ENCODE results near the gene CRB3.

The CRB3 gene

DNA sequence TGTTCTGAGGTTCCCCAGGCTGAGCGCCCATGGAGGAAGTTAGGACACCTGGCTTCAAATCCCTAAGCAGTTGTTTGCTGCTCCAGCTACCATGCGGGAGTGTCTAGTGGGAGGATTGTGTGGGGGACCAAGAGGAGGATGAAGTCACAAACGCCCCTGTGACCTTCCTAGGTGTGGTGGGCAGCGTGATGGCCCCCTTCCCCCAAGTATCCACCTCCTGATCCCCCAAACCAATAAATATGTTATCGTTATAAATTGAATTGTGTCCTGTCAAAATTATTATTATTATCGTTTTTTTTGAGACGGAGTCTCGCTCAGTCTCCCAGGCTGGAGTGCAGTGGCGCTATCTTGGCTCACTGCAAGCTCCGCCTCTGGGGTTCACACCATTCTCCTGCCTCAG is 30.4 kb upstream of the CRB3 start, which contains the start of gene SLC25A41:
Gene SLC25A41, minus strand, starts transcription at position 101 of the 400 bp plus-strand sequence. Its CDS starts 70 bp downstream, at position 31.
- Histone ChIP-seq H3F3A (ENCODE audit: insufficient read depth) (no peaks in the 10 kb centered on the region), H3K9me2 (replicated peaks; ENCODE audit: insufficient read depth, low read length) (no peaks in the 10 kb centered on the region), H3K4me2 (ENCODE audit: low read depth, low read length, poor library complexity, severe bottlenecking) (no peak within 1 kb of the TSS), H3K27ac (ENCODE audit: low read depth, low read length) (no peak within 1 kb of the TSS), H3K9me3 (ENCODE audit: insufficient read depth, low read length) (no peaks in the 10 kb centered on the region), H3K36me3 (ENCODE audit: low read length) (no peaks in the 10 kb centered on the region), H4K20me1 (ENCODE audit: low read depth, low read length) (no peaks in the 10 kb centered on the region), H3K79me2 (ENCODE audit: insufficient read depth, low read length) (no peaks in the 10 kb centered on the region), H2AFZ (ENCODE audit: low read depth, low read length, severe bottlenecking) (no peak within 1 kb of the TSS), H3K9ac (ENCODE audit: low read length) (no peak within 1 kb of the TSS), H3K27me3 (ENCODE audit: low read length) (no peaks in the 10 kb centered on the region), H3K4me3 (ENCODE audit: insufficient read depth, low read length, poor library complexity, severe bottlenecking) (no peak within 1 kb of the TSS)
- TF ChIP-seq, protein P1, sequence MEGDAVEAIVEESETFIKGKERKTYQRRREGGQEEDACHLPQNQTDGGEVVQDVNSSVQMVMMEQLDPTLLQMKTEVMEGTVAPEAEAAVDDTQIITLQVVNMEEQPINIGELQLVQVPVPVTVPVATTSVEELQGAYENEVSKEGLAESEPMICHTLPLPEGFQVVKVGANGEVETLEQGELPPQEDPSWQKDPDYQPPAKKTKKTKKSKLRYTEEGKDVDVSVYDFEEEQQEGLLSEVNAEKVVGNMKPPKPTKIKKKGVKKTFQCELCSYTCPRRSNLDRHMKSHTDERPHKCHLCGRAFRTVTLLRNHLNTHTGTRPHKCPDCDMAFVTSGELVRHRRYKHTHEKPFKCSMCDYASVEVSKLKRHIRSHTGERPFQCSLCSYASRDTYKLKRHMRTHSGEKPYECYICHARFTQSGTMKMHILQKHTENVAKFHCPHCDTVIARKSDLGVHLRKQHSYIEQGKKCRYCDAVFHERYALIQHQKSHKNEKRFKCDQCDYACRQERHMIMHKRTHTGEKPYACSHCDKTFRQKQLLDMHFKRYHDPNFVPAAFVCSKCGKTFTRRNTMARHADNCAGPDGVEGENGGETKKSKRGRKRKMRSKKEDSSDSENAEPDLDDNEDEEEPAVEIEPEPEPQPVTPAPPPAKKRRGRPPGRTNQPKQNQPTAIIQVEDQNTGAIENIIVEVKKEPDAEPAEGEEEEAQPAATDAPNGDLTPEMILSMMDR (IDR thresholded peaks at IDR 0.05; ENCODE audit: insufficient read depth, low read length, poor library complexity, severe bottlenecking), result no peak
- TF ChIP-seq EZH2phosphoT487 (conservative IDR thresholded peaks at IDR 0.05; ENCODE audit: low read length), result no peak

DNA sequence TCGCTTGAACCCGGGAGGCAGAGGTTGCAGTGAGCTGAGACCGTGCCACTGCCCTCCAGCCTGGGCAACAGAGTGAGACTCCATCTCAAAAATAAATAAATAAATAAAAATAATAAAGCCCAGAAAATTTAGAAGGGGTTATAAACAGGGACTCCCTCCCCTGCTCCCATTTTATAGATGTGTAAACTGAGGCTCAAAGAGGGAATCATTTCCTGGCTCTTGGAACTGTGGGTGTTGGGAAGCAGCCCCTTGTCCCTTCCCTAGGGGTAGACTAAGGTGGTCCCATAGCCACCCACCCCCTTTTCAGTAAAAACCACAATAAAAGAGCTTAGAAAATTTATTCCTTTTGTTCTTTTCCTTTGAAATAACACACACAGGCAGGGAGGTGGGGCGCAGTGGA is 24.3 kb upstream of the CRB3 start:
- Histone ChIP-seq H3K9me2 (replicated peaks; ENCODE audit: insufficient read depth, low read length) (no peaks in the 10 kb centered on the region), H3K36me3 (ENCODE audit: low read length) (no peaks in the 10 kb centered on the region), H2AFZ (ENCODE audit: low read depth, low read length, severe bottlenecking) (no peak overlapping the region), H3K79me2 (ENCODE audit: insufficient read depth, low read length) (no peaks in the 10 kb centered on the region), H3K4me3 (ENCODE audit: insufficient read depth, low read length, poor library complexity, severe bottlenecking) (no peak overlapping the region), H3F3A (ENCODE audit: insufficient read depth) (no peaks in the 10 kb centered on the region), H3K9ac (ENCODE audit: low read length) (no peak overlapping the region), H3K27ac (ENCODE audit: low read depth, low read length) (no peak overlapping the region), H4K20me1 (ENCODE audit: low read depth, low read length) (no peaks in the 10 kb centered on the region), H3K4me2 (ENCODE audit: low read depth, low read length, poor library complexity, severe bottlenecking) (no peak overlapping the region), H3K9me3 (ENCODE audit: insufficient read depth, low read length) (no peaks in the 10 kb centered on the region), H3K27me3 (ENCODE audit: low read length) (no peaks in the 10 kb centered on the region)
- no peak for TF ChIP-seq EZH2phosphoT487 (conservative IDR thresholded peaks at IDR 0.05; ENCODE audit: low read length)
- TF ChIP-seq, protein P1 (IDR thresholded peaks at IDR 0.05; ENCODE audit: insufficient read depth, low read length, poor library complexity, severe bottlenecking), result no peak

DNA sequence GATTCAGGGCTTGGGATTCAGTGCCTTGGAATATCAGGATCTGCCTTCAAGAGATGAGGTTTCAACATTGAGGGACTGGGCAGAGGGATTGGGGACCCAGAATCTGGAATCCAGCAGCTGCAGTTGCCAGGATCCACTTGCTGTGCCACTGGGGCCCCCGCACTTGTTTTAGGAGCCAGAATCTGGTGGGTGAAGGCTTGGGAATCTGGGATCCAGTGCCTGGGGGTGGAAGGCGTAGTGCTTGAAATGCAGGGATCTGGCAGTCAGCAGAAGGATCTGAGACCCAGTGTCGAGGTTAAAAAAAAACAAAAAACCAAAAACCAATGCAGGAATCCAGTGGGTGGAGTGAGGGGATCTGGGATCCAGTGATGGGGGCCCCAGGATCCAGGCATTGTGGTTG is 23.2 kb upstream of the CRB3 start:
- Histone ChIP-seq H3K27ac (ENCODE audit: low read depth, low read length) (no peak overlapping the region), H3F3A (ENCODE audit: insufficient read depth) (no peaks in the 10 kb centered on the region), H3K4me2 (ENCODE audit: low read depth, low read length, poor library complexity, severe bottlenecking) (no peak overlapping the region), H3K9me2 (replicated peaks; ENCODE audit: insufficient read depth, low read length) (no peaks in the 10 kb centered on the region), H3K36me3 (ENCODE audit: low read length) (no peaks in the 10 kb centered on the region), H4K20me1 (ENCODE audit: low read depth, low read length) (no peaks in the 10 kb centered on the region), H3K9ac (ENCODE audit: low read length) (no peak overlapping the region), H3K4me3 (ENCODE audit: insufficient read depth, low read length, poor library complexity, severe bottlenecking) (no peak overlapping the region), H3K9me3 (ENCODE audit: insufficient read depth, low read length) (no peaks in the 10 kb centered on the region), H2AFZ (ENCODE audit: low read depth, low read length, severe bottlenecking) (no peak overlapping the region), H3K79me2 (ENCODE audit: insufficient read depth, low read length) (no peaks in the 10 kb centered on the region), H3K27me3 (ENCODE audit: low read length) (no peaks in the 10 kb centered on the region)
- no peak for TF ChIP-seq EZH2phosphoT487 (conservative IDR thresholded peaks at IDR 0.05; ENCODE audit: low read length)
- TF ChIP-seq, protein P1 (IDR thresholded peaks at IDR 0.05; ENCODE audit: insufficient read depth, low read length, poor library complexity, severe bottlenecking), result no peak
